Colonic mucosa (tissue), 4 donors: ENCODE data around the gene MLLT10. TPM values are rescaled to one million over a fixed set of nuclear protein-coding genes. Genes with fewer than 3 reads are reported as not detected.

Experiments used
- DNase-seq: peaks from one replicate; pipeline ENCODE4 v3.0.0-alpha.2; 2020
- H3K27ac ChIP-seq: fragments of 200-600 bp; one replicate; pipeline ENCODE4 v1.8.0; 2021
- H3K27me3 ChIP-seq: fragments of 200-600 bp; one replicate; pipeline ENCODE4 v1.8.0; 2021
- H3K36me3 ChIP-seq: fragments of 200-600 bp; one replicate; pipeline ENCODE4 v1.8.0; 2021
- H3K4me1 ChIP-seq: fragments of 200-600 bp; one replicate; pipeline ENCODE4 v1.8.0; 2021; ENCODE audit warnings: mild to moderate bottlenecking
- H3K4me3 ChIP-seq: fragments of 200-600 bp; one replicate; pipeline ENCODE4 v1.8.0; 2021
- H3K9ac ChIP-seq, 2 donors: one replicate each; pipeline ENCODE4 v1.7.0; 2013; ENCODE audit warnings: control low read depth in 2 of 2, low read depth in 2 of 2, low read length in 2 of 2
- H3K9me3 ChIP-seq: fragments of 200-600 bp; one replicate; pipeline ENCODE4 v1.8.0; 2021
- CTCF ChIP-seq: fragments of 200-600 bp; IDR thresholded peaks from one replicate; pipeline ENCODE4 v1.8.0; 2022; ENCODE audit warnings: antibody characterized with exemption, mild to moderate bottlenecking
- intact Hi-C: fragments of 100-400 bp; cut with DNase I; formaldehyde crosslinking; loops from one replicate; pipeline ENCODE4 v1.14.1; 2022
- total RNA-seq, 2 donors: library from RNA; stranded (reverse); fragmentation: NEBNext Ultra II Directional in 1 of 2; extraction: Animal tissue kit (Norgen Biotek cat#: 25700) in 1 of 2; gene quantifications; one replicate each; pipeline ENCODE4 v1.2.1, GENCODE V29; 2021
- donor health status: healthy.
- donor health status: DM: no; HTN: no; CAD: no.
- donor health status: DM: no; HTN: no; CAD: no.

The MLLT10 gene
- total RNA-seq, 2 donors from 2014 or later, result 17.8 to 25.1 TPM

- Histone ChIP-seq H3K4me1 (no peaks in the 10 kb centered on the region), H3K27ac (no peak overlapping the region), H3K36me3 (no peaks in the 10 kb centered on the region), H3K4me3 (no peak overlapping the region), H3K27me3 (peaks cover 5% of the 10 kb centered on the region), H3K9me3 (no peaks in the 10 kb centered on the region), H3K9ac (no peak overlapping the region)
- TF ChIP-seq CTCF, result no peak
- DNase-seq, result no peak
- intact Hi-C loops, result loop anchor here (10.0 kb wide), 2 partner anchors 84 to 194 kb away; no protein-coding TSS in a partner anchor
These were observed 3.4 kb upstream of the MLLT10 start for GRCh38 chr10:21530641-21531040.

GRCh38 chr10:21531164-21531563 is 2.9 kb upstream of the MLLT10 start:
- no peak overlapping the region for H3K4me3 ChIP-seq
- no peak for TF ChIP-seq CTCF
- no peaks in the 10 kb centered on the region for H3K4me1 ChIP-seq
- peaks cover 5% of the 10 kb centered on the region for H3K27me3 ChIP-seq
- intact Hi-C loops, result loop anchor here (10.0 kb wide), 2 partner anchors 84 to 194 kb away; no protein-coding TSS in a partner anchor
- H3K9ac ChIP-seq, result no peak overlapping the region
- no peaks in the 10 kb centered on the region for H3K36me3 ChIP-seq
- H3K27ac ChIP-seq, result no peak overlapping the region
- DNase-seq, result no peak
- no peaks in the 10 kb centered on the region for H3K9me3 ChIP-seq

GRCh38 chr10:21532694-21533466 is 1.2 kb upstream of the MLLT10 start:
- no peaks in the 10 kb centered on the region for H3K9me3 ChIP-seq
- H3K9ac ChIP-seq, result peak overlapping the region; percentile 71 to 97
- H3K27me3 ChIP-seq, result peaks cover 2% of the 10 kb centered on the region
- peak overlapping the region; percentile 69 for H3K4me3 ChIP-seq
- no peaks in the 10 kb centered on the region for H3K36me3 ChIP-seq
- no peak for DNase-seq
- intact Hi-C loops, result loop anchor here (10.0 kb wide), 2 partner anchors 82 to 192 kb away; no protein-coding TSS in a partner anchor
- no peak for TF ChIP-seq CTCF
- H3K4me1 ChIP-seq, result no peaks in the 10 kb centered on the region
- peak overlapping the region; percentile 89 for H3K27ac ChIP-seq

- TF ChIP-seq CTCF, result no peak
- H3K4me3 ChIP-seq, result peak overlapping the region; percentile 69
- DNase-seq, result no peak
- H3K27ac ChIP-seq, result peak overlapping the region; percentile 89
- H3K36me3 ChIP-seq, result no peaks in the 10 kb centered on the region
- no peaks in the 10 kb centered on the region for H3K27me3 ChIP-seq
- intact Hi-C loops, result loop anchor here (10.0 kb wide), 2 partner anchors 81 to 191 kb away; no protein-coding TSS in a partner anchor
- H3K4me1 ChIP-seq, result no peaks in the 10 kb centered on the region
- peak overlapping the region; percentile 34 to 62 for H3K9ac ChIP-seq
- no peaks in the 10 kb centered on the region for H3K9me3 ChIP-seq
These were observed 201 bp downstream of the MLLT10 start for GRCh38 chr10:21534280-21534586.

- Histone ChIP-seq H3K4me3 (peak overlapping the region; percentile 69), H3K27ac (peak overlapping the region; percentile 89), H3K36me3 (peaks cover 3% of the 10 kb centered on the region), H3K4me1 (no peaks in the 10 kb centered on the region), H3K9me3 (no peaks in the 10 kb centered on the region), H3K27me3 (no peaks in the 10 kb centered on the region), H3K9ac (peak overlapping the region; percentile 34 to 62)
- DNase-seq, result peak; percentile 74
- no peak for TF ChIP-seq CTCF
- intact Hi-C loops, result loop anchor here (10.0 kb wide), 2 partner anchors 80 to 190 kb away; no protein-coding TSS in a partner anchor
These were observed 817 bp downstream of the MLLT10 start for GRCh38 chr10:21534604-21535493.
